HG03342 (cell line): ENCODE results near the gene EP400.

Experiments
- ATAC-seq: cut with Tn5 transposase; IDR thresholded peaks from one replicate; pipeline ENCODE4 v1.9.1; 2021; ENCODE audit warnings: mild to moderate bottlenecking, moderate library complexity; ENCODE audit not compliant: unreplicated experiment

EP400 gene

DNA sequence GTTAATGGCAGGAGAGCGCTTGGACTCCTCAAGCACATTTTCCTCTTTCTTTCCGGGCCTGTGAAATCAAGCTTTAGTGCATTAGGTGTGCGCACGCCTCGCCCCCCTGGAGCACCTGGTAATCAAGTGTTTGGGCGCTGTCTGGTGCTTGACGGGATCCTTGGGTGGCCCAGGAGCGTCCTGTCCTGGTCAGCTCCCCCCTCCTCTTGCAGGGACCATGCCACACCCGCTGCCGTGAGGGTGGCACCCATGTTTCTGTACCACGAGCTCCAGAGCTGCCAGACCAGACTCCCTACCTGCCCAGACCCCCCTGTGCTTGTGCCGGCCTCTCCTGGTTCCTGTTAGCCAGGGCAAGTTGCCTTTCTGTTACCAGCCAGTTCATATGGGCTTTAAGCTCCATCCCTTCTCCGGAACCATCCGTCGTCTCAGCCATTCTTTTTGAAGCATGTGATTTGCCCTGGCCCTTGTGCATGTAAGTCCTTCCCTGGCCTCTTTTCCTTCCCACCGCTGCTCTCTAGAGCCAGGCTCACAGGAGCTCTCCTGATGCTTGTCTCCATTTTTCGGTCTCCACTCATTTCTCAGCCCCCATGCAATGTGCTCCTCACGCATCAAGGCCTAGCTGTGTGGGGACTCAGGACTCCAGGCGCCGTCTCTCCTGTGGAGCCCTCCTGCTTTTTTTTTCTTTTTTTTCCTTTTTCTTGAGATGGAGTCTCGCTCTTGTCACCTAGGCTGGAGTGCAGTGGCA, 66.1 kb downstream of the EP400 start:
- ATAC-seq = no peak

DNA sequence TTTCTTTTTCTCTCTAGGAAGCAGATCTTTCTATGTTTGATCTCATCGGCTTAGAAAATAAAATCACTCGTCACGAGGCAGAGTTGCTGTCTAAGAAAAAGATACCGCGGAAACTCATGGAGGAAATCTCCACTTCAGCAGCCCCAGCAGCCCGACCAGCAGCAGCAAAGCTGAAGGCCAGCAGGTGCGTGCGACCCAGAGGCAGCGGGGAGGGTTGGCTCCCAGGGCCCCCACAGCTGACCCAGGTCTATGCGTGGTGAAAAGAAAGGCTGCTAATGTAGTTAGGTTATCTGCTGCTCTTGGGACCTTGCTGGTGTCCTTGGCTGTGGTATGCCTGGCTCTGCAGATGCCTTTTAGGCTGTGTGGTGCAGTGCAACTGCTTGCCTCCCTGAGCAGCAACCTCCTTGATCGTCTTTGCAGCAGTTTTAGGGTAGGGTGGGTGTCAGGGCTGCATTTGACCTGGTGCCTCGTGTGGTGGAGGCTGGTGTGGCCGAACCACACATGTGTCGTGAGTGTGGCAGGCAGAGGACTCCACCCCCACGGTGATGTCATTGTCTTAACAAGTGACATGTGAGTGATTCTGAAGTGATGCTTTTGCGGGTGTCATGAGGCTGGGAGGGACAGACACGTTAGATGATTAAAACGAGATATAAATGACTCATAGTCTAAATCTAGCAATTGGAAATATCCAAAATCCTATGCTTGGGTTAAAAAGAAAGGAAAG, 68.6 kb downstream of the EP400 start:
- no peak for ATAC-seq

DNA sequence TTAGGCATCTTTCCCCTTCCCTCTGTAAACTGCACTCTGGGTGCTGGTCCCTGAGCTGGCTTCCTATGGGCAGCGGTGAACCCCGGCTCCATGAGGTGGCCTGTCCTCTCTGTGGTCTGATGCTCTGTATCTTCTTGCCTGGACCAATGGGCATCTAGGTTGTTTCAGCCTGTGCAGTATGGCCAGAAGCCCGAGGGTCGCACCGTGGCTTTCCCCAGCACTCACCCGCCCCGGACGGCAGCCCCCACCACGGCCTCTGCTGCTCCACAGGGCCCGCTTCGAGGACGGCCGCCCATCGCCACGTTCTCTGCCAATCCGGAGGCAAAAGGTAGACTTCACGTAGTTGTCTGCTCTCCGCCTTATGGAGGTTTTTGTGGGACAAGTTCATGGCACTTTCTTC, 70.1 kb downstream of the EP400 start:
- no peak for ATAC-seq

DNA sequence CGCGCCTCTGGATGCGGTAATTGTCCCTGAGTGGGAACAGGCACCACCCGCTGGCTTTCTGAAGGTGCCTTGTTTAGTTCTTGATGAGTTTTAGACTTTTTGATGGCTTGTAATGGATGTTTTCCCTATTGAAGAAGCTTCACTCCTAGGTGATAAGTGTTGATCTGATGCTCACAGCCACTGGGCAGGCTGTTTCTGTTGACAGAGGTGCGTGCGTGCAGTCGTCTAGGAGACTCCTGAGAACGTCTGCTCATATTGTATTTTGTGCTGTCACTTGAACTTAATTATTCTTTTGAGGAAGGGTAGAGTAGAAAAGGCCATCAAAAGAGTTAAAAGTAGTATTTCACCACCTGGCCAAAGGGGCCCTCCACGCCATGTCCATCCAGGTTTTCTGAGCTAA, 70.5 kb downstream of the EP400 start:
- no peak for ATAC-seq

DNA sequence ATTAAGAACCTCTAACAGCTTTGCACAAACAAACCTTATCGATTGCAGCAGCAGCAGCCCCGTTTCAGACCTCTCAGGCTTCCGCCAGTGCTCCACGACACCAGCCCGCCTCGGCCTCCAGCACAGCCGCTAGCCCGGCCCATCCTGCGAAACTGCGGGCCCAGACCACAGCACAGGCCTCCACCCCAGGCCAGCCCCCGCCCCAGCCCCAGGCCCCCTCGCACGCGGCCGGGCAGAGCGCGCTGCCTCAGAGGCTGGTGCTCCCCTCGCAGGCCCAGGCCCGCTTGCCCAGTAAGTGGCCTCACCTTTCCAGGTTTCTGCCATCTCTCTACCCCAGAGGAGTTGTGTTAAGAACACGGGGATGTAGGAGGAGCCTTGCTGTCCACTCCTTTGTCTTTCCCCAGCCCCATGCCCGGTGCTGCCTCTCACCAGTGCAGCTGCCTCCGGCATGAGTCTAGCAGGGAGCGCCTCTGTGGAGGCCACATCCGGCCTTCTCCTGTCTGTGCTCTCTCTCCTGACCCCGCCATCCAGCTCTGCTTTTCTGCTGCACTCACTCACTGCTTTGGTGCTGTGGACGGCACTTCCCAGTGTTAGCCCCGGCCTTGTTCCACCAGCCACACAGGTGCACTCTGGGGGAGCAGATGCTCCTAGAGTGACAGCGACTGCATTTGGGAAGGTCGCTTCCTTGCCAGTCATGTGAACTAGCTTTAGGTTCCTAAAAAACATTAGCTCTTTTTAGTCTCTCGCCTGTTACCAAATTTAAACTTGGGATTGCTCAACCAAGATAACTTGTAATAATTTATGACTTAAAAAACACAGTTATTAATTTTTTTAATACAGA, 71.5 kb downstream of the EP400 start:
- ATAC-seq = no peak

DNA sequence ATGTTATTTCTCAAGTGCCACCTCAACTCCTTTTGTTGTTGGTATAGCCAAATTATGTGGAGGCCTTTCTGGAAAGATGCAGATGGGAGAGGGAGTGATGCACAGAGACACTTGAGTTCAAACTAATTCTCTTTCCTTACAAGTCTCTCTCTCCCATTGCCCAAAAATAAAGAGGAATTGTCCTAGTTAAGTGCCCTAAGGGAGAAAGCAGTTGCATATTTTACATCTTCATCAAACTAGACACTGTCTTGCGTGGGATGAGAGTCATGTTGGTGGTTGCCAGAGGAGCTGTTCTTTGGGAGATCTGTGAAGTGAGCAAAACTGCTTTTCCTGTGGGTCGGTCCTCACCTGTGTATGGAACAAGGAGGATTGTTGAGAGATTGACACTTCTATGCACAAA, 72.2 kb downstream of the EP400 start:
- no peak for ATAC-seq

DNA sequence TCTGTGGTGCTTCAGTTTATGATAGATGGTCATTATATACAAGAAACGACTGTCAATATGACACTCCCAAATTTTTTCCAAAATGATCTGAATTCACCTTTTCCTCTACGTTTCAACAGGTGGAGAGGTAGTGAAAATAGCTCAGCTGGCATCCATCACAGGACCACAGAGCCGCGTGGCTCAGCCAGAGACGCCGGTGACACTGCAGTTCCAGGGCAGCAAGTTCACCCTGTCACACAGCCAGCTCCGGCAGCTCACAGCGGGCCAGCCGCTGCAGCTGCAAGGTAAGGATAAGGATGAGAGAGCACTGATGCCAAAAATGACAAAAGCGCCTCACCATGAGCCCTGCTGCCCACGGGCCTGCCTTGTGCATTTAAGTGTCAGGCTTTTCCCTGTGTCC, 73.9 kb downstream of the EP400 start:
- no peak for ATAC-seq

DNA sequence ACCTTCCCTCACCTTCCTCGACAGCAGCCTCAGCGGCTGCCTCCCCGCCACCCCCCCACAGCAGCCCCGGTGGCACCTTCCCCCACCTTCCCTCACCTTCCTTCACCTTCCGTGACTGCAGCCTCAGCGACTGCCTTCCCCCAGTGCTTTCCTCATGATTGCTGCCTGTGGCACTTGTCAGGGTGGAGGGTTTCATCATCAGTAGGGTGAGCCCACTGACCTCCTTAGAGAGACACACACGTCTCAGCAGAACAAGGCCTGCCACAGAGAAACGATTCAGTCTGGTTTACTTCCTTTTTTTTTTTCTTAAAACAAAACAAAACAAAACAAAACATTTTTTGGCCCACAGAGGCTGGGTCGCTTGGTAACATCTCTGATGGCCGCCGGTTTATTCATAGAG, 75.0 kb downstream of the EP400 start:
- ATAC-seq = no peak

DNA sequence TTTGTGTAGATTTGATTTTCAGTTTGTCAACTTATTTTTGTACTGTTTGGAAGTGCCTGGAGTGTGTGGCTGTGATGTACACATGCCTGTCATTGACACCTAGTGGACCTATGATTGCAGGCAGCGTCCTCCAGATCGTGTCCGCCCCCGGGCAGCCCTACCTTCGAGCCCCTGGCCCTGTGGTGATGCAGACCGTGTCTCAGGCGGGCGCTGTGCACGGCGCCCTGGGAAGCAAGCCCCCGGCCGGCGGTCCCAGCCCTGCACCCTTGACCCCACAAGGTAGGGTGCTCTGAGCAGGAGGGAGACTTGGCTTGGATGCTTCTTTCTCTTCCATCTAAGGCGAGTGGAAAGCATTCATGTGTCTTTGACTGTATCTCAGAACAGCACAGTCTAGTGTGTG, 75.8 kb downstream of the EP400 start:
- no peak for ATAC-seq

DNA sequence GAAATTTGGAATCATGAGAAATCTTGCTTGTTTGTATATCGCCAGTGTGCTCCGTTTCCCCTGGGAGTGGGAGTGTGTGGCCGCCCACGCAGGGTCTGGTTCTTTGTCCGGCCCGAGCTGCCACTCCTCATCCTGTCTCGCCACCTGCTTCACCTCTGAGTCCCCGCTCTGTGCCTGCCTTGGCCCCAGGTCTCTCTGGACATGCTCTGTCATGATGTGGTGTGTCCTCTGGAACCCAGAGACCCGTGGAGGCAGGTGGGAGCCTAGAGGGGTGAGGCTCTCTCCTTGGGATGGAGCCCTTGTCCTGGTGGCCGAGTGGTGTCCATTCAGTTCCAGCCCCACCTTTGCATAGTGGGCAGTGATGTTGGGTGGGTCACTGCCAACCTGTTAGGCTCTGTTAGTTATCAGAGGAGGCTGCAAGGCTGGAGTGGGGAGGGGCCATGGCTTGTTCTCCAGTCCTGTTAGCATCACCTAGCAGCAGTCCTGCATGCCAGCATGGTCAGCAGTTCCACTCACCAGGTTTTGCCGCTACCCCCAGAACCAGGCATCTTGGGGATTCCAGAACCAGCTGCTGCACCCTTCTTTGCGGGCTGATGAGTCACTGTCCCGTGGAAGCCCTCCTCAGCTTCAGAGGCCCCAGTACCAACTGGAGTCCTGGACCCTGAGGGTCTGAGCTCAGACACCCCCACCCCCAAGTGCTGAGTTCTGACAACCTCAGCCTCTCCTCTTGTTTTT, 76.5 kb downstream of the EP400 start:
- no peak for ATAC-seq

DNA sequence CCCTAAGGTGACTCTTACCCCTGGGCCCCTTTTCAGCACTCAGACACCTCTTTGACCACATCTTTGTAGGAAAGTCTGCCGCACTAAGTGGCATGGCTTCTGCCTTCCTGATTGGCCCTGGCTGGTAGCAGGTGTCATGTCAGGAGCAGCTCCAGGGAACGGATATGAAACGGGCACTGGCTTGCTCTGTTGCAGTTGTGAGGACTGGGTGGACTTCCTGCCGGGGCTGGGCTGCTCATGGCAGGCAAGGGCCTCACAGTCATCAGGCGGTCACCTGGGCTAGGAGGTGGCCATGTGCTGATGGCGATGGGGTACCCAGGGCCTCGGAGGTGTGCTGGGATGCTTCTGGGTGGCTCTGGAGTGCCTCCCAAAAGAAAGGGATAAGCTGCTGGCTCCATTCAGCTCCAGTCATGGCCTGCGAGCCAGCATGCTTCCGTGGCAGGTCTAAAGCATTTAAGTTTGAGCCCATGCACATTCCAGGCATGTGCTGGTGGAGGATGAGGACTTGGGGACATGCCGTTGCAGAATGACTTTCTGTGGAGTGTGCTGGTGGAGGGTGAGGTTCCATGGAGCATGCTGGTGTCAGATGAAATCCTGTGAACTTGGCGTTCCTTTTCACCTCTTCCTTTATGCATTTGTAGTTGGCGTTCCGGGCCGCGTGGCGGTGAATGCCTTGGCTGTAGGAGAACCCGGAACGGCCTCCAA, 77.2 kb downstream of the EP400 start:
- no peak for ATAC-seq

DNA sequence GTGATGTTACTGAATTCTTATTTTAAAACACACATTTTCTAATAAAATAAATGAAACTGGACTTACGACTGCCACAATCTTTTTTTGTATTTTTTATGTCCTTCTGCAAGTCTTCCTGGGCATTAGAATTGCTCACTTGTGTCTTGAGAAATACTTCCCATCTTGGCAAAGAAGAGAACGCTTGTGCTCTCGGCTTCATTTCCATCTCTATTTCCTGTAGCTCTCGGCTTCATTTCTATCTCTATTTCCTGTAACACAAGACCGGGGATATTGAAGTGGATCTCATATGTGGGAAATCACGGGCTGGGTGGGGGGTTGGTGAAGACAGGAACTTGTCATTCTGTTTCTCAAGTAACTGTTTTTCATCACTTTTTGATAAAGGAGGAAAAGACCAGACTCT, 77.9 kb downstream of the EP400 start:
- ATAC-seq = no peak

DNA sequence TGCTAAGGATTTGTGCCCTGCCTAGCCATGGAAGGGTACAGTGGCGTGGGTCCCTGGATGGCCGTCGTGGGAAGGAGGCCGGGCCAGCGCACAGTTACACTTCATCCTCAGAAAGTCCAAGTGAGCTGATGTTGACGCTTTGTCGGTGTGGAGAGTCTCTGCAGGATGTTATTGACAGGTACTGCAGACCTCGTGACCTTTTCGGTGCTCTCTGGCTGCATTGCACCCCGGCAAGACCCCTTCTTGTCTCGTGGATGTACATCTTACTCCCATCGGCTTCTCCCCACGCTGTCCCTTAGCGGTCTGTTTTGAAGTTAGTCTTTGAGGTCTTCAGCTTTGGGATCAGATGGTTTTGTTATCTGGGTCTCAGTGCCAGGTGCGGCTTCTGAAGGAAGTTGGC, 78.4 kb downstream of the EP400 start:
- ATAC-seq = no peak

DNA sequence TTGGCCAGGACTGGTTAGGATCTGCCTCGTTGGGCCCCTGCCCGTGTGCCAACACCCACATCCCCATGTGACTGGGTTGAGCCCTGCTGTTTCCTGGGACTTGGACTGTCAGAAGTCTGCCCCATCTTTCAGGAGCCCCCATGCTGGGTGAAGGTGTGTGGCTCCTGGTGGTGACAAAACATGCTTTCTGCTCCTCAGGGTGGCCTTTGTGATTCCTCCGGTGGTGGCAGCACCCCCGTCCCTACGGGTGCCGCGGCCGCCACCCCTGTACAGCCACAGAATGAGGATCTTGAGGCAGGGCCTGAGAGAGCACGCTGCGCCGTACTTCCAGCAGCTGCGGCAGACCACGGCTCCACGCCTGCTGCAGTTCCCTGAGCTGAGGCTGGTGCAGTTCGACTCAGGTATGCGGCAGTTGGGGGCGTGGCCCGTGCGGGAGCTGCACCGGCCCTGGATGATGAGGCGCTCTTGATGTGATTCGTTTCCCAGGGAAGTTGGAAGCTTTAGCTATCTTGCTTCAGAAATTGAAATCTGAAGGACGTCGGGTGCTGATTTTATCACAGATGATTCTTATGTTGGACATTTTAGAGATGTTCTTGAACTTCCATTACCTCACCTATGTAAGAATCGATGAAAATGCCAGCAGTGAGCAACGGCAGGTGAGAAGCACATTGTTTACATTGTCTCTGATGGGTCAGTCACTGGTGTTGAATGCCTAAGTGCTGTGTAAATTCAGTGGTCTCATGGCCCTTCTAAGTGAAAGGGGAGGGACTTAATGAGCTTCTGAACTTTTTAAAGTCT, 80.0 kb downstream of the EP400 start:
- no peak for ATAC-seq

DNA sequence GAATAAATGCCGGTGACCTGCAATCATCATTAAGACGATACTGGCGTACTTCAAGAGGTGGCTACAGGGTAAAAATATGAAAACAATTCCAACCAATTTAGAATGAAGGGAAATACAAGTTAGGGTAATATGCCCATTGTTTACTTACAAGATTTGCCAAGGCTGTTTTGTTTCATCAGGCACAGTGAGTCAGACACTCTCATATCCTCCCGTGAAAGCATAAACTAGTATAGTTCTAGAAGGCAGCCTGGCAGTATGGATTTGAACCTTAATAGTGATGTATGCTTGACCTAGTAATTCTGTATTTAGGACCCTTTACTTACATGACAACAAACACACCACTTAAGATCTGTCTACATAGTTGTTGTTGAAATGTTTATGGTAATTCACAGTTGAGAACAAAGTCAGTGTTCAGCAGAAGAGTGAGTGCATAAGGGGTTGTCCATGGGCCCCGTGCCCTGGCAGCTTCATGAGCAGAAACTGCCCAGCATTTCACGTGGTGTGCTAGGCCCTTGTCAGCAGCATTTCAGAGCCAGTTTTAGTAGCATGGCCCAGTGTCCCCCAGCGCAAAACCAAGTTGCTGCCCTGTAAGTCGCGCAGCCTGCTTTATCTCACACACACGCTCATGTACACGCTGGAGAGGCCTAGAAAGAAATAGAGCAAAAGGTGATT, 80.8 kb downstream of the EP400 start:
- ATAC-seq = no peak

DNA sequence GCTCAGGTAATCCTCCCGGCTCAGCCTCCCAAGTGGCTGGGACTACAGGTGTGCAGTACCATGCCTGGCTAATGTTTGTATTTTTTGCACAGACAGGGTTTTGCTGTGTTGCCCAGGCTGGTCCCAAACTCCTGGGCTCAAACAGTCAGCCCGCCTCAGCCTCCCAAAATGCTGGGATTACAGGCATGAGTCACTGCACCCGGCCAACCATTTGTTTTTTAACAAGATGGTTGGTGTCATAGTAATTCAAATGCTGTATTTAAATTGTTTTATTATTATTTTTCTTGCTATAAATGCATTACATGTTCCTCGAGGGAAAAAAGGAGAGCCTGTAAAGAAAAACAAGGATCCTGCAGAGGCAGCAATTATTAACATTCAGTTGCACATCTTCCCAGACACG, 83.9 kb downstream of the EP400 start:
- ATAC-seq = no peak

DNA sequence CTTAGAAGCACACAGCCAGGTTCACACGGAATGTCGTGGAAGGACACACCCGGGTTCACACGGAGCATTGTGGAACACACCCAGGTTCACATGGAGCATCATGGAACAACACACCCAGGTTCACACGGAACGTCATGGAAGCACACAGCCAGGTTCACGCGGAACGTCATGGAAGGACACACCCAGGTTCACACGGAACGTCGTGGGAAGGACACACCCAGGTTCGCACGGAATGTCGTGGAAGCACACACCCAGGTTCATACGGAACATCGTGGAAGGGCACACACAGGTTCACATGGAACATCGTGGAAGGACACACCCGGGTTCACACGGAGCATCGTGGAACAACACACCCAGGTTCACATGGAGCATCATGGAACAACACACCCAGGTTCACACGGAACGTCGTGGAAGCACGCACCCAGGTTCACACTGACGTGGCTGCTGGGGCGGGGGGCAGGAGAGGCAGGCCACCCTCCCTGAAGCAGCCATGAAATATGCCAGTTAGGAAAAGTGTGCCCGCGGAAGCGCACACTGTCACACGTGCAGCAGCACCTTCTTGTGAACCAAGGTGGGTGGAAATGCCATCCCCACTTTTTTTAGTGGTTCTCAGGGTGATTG, 86.4 kb downstream of the EP400 start:
- no peak for ATAC-seq

DNA sequence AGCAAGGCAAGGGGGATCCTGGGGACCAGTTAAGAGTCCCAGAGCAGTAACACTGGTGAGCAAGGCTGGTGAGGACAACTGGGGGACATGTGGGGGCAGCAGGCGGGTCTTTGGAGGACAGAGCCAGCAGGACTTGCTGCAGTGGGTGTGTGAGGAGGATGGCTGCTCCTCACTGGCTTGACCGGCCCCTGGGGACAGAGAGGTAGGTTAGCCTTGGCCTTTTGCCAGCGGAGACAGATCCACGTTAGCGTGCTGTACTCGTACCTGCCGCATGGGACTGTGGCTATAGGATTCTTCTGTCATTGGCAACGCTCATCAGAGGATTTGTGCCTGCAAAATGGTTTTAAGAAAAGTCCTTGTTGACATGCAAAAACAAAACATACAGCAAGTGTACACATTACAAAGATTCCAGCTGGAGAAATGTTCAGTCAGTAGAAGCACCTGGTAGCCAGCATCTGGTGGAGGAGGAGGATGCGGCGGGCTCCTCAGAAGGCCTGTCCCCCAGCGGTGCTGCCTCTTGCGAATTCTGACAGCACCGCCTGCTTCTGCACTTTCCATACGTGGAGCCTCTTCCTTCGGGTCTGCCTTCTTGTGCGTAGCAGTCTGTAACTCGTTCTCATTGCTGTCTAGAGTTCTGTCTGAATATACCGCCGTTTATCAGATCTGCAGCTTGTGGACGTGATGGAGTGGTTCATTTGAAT, 91.3 kb downstream of the EP400 start:
- ATAC-seq = no peak
